ENCODE data around the gene FCHSD1. TPM values are rescaled to one million over a fixed set of nuclear protein-coding genes. Genes with fewer than 3 reads are reported as not detected.

Gene FCHSD1
- total and polyA plus RNA-seq, 2 donors (not counting 1 experiment from before 2014, with no cell fraction given): 123 to 193 TPM

DNA sequence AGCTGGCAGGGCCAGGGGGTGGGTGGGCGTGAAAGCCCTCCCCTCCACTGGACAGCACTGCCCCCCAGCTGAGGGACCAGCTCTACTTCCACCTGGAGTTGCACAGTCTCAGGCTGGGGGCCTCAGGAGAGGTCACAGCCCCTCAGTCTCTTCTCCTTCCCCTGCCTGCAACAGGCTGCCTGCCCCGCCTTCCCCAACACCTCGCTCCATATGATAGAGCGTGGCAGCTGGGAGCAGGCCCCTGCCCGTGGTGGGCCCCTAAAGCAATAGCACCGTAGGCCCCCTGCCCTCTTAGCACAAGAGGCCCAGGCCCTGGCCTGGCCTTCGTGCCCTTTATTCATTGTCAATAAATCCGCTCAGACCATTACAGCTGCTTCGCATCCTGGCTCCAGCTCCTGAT lies 10.5 kb downstream of the FCHSD1 start:
- ATAC-seq (ENCODE audit: low read depth): no peak
- intact Hi-C loops (cut with micrococcal nuclease): no loop called here
- H3K9me3 Mint-ChIP-seq (ENCODE audit: insufficient read depth): no peaks in the 10 kb centered on the region
- H3K36me3 ChIP-seq (replicated peaks in 1 of 2; ENCODE audit: control extremely low read depth in 1 of 2, control insufficient read depth in 1 of 2, extremely low read depth in 1 of 2, insufficient read depth in 2 of 2, low read length in 1 of 2): peaks cover 4 to 34% of the 10 kb centered on the region in 2 experiments
- H3K4me3 Mint-ChIP-seq: no peak overlapping the region
- no peaks in the 10 kb centered on the region for H3K27me3 ChIP-seq (replicated peaks in 1 of 4; ENCODE audit: control extremely low read depth in 1 of 4, control insufficient read depth in 3 of 4, insufficient read depth in 4 of 4, low read length in 3 of 4)
- H3K79me2 ChIP-seq (ENCODE audit: control insufficient read depth, insufficient read depth, low read length): peaks cover 17% of the 10 kb centered on the region
- no peaks in the 10 kb centered on the region for H3K27me3 Mint-ChIP-seq
- TF ChIP-seq, protein P1, sequence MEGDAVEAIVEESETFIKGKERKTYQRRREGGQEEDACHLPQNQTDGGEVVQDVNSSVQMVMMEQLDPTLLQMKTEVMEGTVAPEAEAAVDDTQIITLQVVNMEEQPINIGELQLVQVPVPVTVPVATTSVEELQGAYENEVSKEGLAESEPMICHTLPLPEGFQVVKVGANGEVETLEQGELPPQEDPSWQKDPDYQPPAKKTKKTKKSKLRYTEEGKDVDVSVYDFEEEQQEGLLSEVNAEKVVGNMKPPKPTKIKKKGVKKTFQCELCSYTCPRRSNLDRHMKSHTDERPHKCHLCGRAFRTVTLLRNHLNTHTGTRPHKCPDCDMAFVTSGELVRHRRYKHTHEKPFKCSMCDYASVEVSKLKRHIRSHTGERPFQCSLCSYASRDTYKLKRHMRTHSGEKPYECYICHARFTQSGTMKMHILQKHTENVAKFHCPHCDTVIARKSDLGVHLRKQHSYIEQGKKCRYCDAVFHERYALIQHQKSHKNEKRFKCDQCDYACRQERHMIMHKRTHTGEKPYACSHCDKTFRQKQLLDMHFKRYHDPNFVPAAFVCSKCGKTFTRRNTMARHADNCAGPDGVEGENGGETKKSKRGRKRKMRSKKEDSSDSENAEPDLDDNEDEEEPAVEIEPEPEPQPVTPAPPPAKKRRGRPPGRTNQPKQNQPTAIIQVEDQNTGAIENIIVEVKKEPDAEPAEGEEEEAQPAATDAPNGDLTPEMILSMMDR (IDR thresholded peaks at IDR 0.05): no peak
- no peak for TF ChIP-seq EZH2 (IDR thresholded peaks at IDR 0.05; ENCODE audit: borderline replicate concordance, insufficient read depth, low read depth, low read length, poor library complexity, severe bottlenecking)
- peaks cover 4% of the 10 kb centered on the region for H4K20me1 ChIP-seq (ENCODE audit: control insufficient read depth, insufficient read depth, low read length, poor library complexity, severe bottlenecking)
- H3K4me1 Mint-ChIP-seq: peaks cover 14% of the 10 kb centered on the region
- no peak overlapping the region for H3K27ac Mint-ChIP-seq
- no peak overlapping the region for H3K27ac ChIP-seq (ENCODE audit: low read length in 2 of 2)
- H3K4me3 ChIP-seq (ENCODE audit: control extremely low read depth in 1 of 5, extremely low read depth in 1 of 5, insufficient read depth in 1 of 5, low read depth in 2 of 5, low read length in 4 of 5): no peak overlapping the region
- H3K9ac ChIP-seq (ENCODE audit: low read length): no peak overlapping the region
- H2AFZ ChIP-seq (ENCODE audit: insufficient read depth, low read depth, low read length, poor library complexity, severe bottlenecking): no peak overlapping the region
- peaks cover 12 to 16% of the 10 kb centered on the region in 2 donors for H3K4me1 ChIP-seq (ENCODE audit: control insufficient read depth in 2 of 2, insufficient read depth in 2 of 2, low read length in 2 of 2)
- ChIA-PET CTCF (interaction anchor here (0.7 to 2.2 kb wide), 3 partner anchors 27 to 77 kb away, joined by 3 to 6 read pairs (median 3); no protein-coding TSS in a partner anchor), POLR2A (interaction anchor here (1.1 kb wide), 1 partner anchor 11 kb away, joined by 3 read pairs; the partner anchor contains the start of gene FCHSD1)
- DNase-seq: no peak
- H3K4me2 ChIP-seq (replicated peaks; ENCODE audit: low read depth, low read length, poor library complexity, severe bottlenecking): no peak overlapping the region
- H3K9me3 ChIP-seq (ENCODE audit: control extremely low read depth in 1 of 3, control insufficient read depth in 2 of 3, insufficient read depth in 1 of 3, low read length in 2 of 3): no peaks in the 10 kb centered on the region
- WGBS (ENCODE audit: insufficient coverage): 90% methylated on average over 6 of the region's 9 CpGs

DNA sequence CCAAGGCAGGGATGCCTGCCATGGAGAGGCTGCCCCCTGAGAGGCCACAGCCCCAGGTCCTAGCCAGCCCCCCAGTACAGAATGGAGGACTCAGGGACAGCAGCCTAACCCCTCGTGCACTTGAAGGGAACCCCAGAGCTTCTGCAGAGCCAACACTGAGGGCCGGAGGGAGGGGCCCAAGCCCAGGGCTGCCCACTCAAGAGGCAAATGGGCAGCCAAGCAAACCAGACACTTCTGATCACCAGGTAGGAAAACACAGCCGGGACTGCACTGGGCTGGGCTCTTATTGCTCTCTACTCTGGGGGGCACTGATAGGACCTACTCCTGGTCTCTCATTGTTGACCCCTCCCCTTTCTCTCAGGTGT lies 11.2 kb downstream of the FCHSD1 start:
- intact Hi-C loops (cut with micrococcal nuclease): no loop called here
- peaks cover 19 to 23% of the 10 kb centered on the region in 2 donors for H3K4me1 ChIP-seq (ENCODE audit: control insufficient read depth in 2 of 2, insufficient read depth in 2 of 2, low read length in 2 of 2)
- Mint-ChIP-seq H3K27ac (no peak overlapping the region), H3K9me3 (ENCODE audit: insufficient read depth) (no peaks in the 10 kb centered on the region), H3K27me3 (no peaks in the 10 kb centered on the region), H3K4me3 (no peak overlapping the region), H3K4me1 (peaks cover 20% of the 10 kb centered on the region)
- no peak overlapping the region for H3K4me2 ChIP-seq (replicated peaks; ENCODE audit: low read depth, low read length, poor library complexity, severe bottlenecking)
- H3K36me3 ChIP-seq (replicated peaks in 1 of 2; ENCODE audit: control extremely low read depth in 1 of 2, control insufficient read depth in 1 of 2, extremely low read depth in 1 of 2, insufficient read depth in 2 of 2, low read length in 1 of 2): peaks cover 2 to 28% of the 10 kb centered on the region in 2 experiments
- CTCF ChIA-PET: interaction anchor here (1.0 to 7.6 kb wide), 3 partner anchors 22 to 76 kb away, joined by 3 to 116 read pairs (median 6); partner anchors contain the start of gene DIAPH1
- POLR2A ChIA-PET: interaction anchor here (1.1 kb wide), 1 partner anchor 11 kb away, joined by 3 read pairs; the partner anchor contains the start of gene FCHSD1
- no peaks in the 10 kb centered on the region for H3K27me3 ChIP-seq (replicated peaks in 1 of 4; ENCODE audit: control extremely low read depth in 1 of 4, control insufficient read depth in 3 of 4, insufficient read depth in 4 of 4, low read length in 3 of 4)
- no peak overlapping the region for H2AFZ ChIP-seq (ENCODE audit: insufficient read depth, low read depth, low read length, poor library complexity, severe bottlenecking)
- DNase-seq: no peak
- no peak overlapping the region for H3K4me3 ChIP-seq (ENCODE audit: control extremely low read depth in 1 of 5, extremely low read depth in 1 of 5, insufficient read depth in 1 of 5, low read depth in 2 of 5, low read length in 4 of 5)
- TF ChIP-seq, protein P1 (IDR thresholded peaks at IDR 0.05): no peak
- no peak for TF ChIP-seq EZH2 (IDR thresholded peaks at IDR 0.05; ENCODE audit: borderline replicate concordance, insufficient read depth, low read depth, low read length, poor library complexity, severe bottlenecking)
- H4K20me1 ChIP-seq (ENCODE audit: control insufficient read depth, insufficient read depth, low read length, poor library complexity, severe bottlenecking): peaks cover 11% of the 10 kb centered on the region
- H3K27ac ChIP-seq (ENCODE audit: low read length in 2 of 2): no peak overlapping the region
- ATAC-seq (ENCODE audit: low read depth): no peak
- H3K9me3 ChIP-seq (ENCODE audit: control extremely low read depth in 1 of 3, control insufficient read depth in 2 of 3, insufficient read depth in 1 of 3, low read length in 2 of 3): no peaks in the 10 kb centered on the region
- H3K9ac ChIP-seq (ENCODE audit: low read length): no peak overlapping the region
- 95% methylated on average over 3 of the region's 3 CpGs for WGBS (ENCODE audit: insufficient coverage)
- H3K79me2 ChIP-seq (ENCODE audit: control insufficient read depth, insufficient read depth, low read length): peaks cover 24% of the 10 kb centered on the region

Data from B cell (primary cell).